CD4-positive, alpha-beta T cell treated with Interleukin-21 for 1 hour (primary cell): ENCODE measurements around the gene PADI1.
A peak's percentile ranks its signal among the peaks of the same experiment; 100 is the strongest.
"Not testable (repeated sequence)": the region's sequence is repeated elsewhere in the genome, so short reads cannot be mapped to it uniquely, and the experiment has no call there.

Source experiments
- DNase-seq: peaks from one replicate; pipeline ENCODE4 v3.0.0-alpha.2; 2020

Gene PADI1

DNA sequence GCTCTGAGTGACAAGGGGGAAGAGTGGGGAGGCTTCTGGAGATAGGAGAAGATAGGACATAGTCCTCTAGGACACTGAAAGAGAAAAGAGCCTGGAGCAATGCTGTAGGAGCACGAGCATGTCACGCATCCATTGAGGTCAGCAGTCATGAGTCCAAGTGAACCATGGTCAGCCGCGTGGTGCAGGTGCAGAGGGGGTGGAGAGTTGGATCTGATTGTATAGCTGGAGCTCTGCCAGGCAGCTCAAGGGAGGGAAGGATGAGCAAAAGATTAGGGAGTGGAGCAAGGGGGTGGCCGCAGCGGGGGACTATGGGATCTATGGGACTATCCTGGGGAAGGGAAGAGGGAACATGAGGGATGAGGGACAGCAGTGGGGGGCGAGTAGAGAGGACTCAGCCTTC lies 14.0 kb downstream of the PADI1 start:
- no peak for DNase-seq

GRCh38 chr1:17220287-17220686 lies 15.4 kb downstream of the PADI1 start:
- DNase-seq: no peak

DNA sequence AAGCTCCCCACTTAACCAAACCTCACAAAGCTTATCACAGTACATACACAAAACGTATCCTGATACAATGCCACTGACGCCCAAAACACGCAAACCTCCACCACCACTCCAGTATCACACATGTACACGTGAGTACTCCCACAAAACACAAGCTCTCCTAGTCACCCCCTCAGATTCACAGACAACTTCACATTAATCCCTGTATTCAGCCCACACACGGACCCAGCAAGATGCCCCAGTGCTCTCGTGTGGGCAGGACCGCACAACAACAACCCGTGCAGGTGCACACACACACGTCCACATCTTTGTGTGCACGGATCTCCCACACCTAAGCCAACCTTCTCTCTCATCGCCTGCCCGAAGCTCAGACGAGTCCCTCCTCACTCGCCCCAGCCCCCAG lies 17.6 kb downstream of the PADI1 start:
- DNase-seq: no peak

- no peak for DNase-seq
Measured at GRCh38 chr1:17224434-17224833, 19.5 kb downstream of the PADI1 start.

GRCh38 chr1:17225140-17225539 lies 20.2 kb downstream of the PADI1 start:
- no peak for DNase-seq

- DNase-seq: no peak
Measured at GRCh38 chr1:17227358-17227915, 22.5 kb downstream of the PADI1 start.

GRCh38 chr1:17228619-17229018 lies 23.7 kb downstream of the PADI1 start:
- DNase-seq: no peak

- DNase-seq: no peak
Measured at GRCh38 chr1:17229379-17229778, 24.5 kb downstream of the PADI1 start.

DNA sequence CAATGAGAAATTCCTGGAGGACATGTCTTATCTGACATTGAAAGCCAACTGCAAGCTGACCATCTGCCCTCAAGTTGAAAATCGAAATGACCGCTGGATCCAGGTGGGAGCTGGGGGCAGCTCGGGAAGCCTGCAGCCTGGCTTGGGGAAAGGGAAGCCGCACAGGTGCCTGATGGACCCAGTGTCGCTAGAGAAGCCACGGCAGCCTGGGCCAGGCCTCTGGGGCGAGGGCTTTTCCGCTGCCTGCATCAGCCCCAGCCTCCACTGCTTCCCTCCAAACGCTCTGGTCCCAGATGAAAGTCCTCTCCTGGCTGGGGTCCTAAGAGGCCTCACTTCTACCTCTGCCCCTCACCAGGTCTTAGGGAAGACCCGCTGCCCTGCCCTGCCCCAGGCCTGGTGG lies 25.2 kb downstream of the PADI1 start:
- DNase-seq: no peak

GRCh38 chr1:17230671-17231310 lies 25.9 kb downstream of the PADI1 start:
- no peak for DNase-seq

DNA sequence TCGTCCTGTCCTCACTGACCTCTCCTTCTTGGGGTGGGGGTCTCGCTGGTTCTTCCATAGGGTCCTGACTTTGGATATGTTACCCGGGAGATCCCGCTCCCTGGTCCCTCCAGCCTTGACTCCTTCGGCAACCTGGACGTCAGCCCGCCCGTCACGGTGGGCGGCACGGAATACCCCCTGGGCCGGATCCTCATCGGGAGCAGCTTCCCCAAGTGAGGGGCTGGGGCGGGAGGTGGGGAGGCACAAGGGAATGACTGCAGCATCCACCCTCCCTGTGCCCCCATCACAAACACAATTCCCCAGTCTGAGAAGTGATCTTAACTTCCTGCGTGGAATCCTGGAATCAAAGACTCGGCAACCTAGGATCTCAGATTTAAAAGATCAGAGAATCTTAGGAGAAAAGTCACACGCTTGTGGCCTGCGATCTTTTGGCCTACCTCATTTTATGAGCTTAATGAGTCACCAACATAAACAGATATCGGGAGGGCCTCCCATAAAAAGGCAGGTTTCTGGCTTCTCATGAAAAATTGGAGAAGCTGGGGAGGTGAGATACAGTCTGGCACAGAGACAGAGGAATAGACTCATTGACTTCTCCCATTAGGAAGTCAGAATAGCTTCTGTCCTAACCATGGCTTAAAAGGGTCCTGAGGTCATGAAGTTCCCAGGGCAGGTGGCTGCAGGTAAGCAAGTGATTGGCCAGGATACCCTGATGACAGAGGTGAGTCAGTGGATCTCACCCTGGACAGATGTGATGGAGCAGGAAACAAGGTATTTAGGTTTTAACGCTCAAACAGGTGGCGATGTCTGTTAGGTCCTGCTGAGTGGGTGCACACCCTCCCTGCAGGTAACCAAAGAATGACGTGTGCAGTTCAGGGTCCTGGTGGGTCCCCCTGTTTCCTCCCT lies 28.1 kb downstream of the PADI1 start:
- no peak for DNase-seq

- DNase-seq: no peak
Measured at GRCh38 chr1:17233675-17234320, 28.9 kb downstream of the PADI1 start.

- DNase-seq: no peak
Measured at GRCh38 chr1:17234405-17234804, 29.5 kb downstream of the PADI1 start.

DNA sequence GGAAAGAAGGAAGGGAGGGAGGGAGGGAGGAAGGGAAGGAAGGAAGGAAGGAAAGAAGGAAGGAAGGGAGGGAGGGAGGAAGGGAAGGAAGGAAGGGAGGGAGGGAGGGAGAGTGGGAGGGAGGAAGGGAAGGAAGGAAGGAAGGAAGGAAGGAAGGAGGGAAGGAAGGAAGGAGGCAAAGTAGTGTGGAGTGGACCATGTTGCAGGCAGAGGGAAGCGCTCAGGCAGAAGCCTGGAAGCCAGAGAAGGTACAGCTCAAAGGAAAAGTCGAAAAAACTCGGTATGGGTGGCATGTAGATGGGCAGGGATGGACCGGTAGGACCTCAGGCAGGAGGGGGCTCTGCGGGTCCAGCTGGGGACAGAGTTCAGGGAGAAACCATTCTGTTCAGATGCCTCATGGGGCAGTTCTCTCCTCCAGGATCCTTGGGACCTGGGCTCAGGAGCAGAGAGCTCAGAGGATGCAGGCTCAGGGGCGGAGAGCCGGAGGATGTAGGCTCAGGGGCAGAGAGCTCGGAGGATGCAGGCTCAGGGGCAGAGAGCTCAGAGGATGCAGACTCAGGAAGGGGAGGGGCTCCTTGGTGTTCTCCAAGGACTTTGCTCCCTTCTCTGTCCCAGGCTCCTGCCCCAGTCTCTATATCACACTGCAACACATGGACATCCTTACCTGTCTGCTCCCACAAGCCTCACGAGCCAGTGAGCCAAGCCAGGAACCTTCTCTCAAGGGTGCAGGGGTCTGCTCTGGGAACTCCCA lies 30.4 kb downstream of the PADI1 start:
- no peak for DNase-seq

GRCh38 chr1:17236779-17237560 lies 32.0 kb downstream of the PADI1 start:
- DNase-seq: peak; percentile 81

GRCh38 chr1:17237561-17237903 lies 32.6 kb downstream of the PADI1 start:
- DNase-seq: no peak

- DNase-seq: peak; percentile 17
Measured at GRCh38 chr1:17239420-17239819, 34.5 kb downstream of the PADI1 start.

GRCh38 chr1:17241011-17241779 lies 36.3 kb downstream of the PADI1 start:
- not testable (repeated sequence) for DNase-seq

DNA sequence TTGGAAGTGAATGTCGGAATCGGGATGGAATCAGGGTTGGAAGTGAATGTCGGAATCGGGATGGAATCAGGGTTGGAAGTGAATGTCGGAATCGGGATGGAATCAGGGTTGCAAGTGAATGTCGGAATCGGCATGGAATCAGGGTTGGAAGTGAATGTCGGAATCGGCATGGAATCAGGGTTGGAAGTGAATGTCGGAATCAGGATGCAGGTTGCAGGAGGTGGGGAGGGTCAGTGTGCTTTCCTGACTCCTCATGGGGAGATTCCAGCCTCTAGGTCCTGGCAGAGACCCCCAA lies 36.8 kb downstream of the PADI1 start:
- DNase-seq: not testable (repeated sequence)

- no peak for DNase-seq
Measured at GRCh38 chr1:17243274-17243673, 38.3 kb downstream of the PADI1 start.
